ENCODE data around the gene SPATA13. TPM values are rescaled to one million over a fixed set of nuclear protein-coding genes. Genes with fewer than 3 reads are reported as not detected.
A peak's percentile ranks its signal among the peaks of the same experiment; 100 is the strongest.

SPATA13 gene
- total RNA-seq, 1 experiment from 2014 or later: 14.1 TPM

GRCh38 chr13:24356270-24356669 lies 195.8 kb downstream of the SPATA13 start:
- H3K36me3 Mint-ChIP-seq (ENCODE audit: insufficient read depth in 1 of 3, low read depth in 3 of 3): no peaks in the 10 kb centered on the region; a peak in 1 of 7 replicates
- no peaks in the 10 kb centered on the region for H3K9me3 Mint-ChIP-seq
- H3K27me3 Mint-ChIP-seq (ENCODE audit: low read depth): peaks cover 3% of the 10 kb centered on the region; the same call in 1 of the 2 replicates

More at GRCh38 chr13:24356270-24356669, 195.8 kb downstream of the SPATA13 start:
- peak overlapping the region; percentile 26 for H4K5ac ChIP-seq (ENCODE audit: insufficient read length, low read depth, low read length)
- H3K27ac ChIP-seq (ENCODE audit: insufficient read length, low read depth, low read length): no peak overlapping the region
- no peak overlapping the region for H3K23ac ChIP-seq (ENCODE audit: insufficient read length, low read depth, low read length)
- H3K9ac ChIP-seq (ENCODE audit: extremely low read depth, insufficient read length, low read length): no peak overlapping the region
- no peak overlapping the region for H2BK12ac ChIP-seq (ENCODE audit: insufficient read length, low read depth, low read length)
- H3K79me2 ChIP-seq (ENCODE audit: insufficient read depth, low read length): no peaks in the 10 kb centered on the region
- 100% methylated on average over 4 of the region's 7 CpGs for WGBS (ENCODE audit: extremely low coverage, insufficient read length, low lambda C conversion rate)
- H3K4me3 Mint-ChIP-seq: no peak overlapping the region
- H3K14ac ChIP-seq (ENCODE audit: insufficient read depth, low read length): no peak overlapping the region
- peaks cover 3% of the 10 kb centered on the region for H4K20me1 ChIP-seq (ENCODE audit: control insufficient read depth, insufficient read depth, insufficient read length)
- H3K4ac ChIP-seq (ENCODE audit: low read depth, low read length): no peak overlapping the region
- no peak overlapping the region for H3K27ac Mint-ChIP-seq
- H2BK20ac ChIP-seq (ENCODE audit: low read depth, low read length, poor library complexity, severe bottlenecking): no peak overlapping the region
- DNase-seq: no peak
- H3K4me1 ChIP-seq (ENCODE audit: insufficient read depth, low read length): no peaks in the 10 kb centered on the region
- H3K18ac ChIP-seq (ENCODE audit: insufficient read length, low read depth, low read length): peak overlapping the region; percentile 4
- no peak overlapping the region for H3K4me2 ChIP-seq (ENCODE audit: insufficient read depth, insufficient read length, low read length)
- no peak overlapping the region for H2AK5ac ChIP-seq (ENCODE audit: insufficient read length, low read length)
- H2BK5ac ChIP-seq (ENCODE audit: insufficient read length, low read length): no peak overlapping the region
- no peak overlapping the region for H3T11ph ChIP-seq (ENCODE audit: low read length)
- no peaks in the 10 kb centered on the region for H3K27me3 ChIP-seq (ENCODE audit: insufficient read depth, low read length)
- H3K56ac ChIP-seq (ENCODE audit: insufficient read length, low read depth, low read length): peak overlapping the region; percentile 5
- H2BK15ac ChIP-seq (ENCODE audit: low read depth, low read length): no peak overlapping the region
- H2BK120ac ChIP-seq (ENCODE audit: low read depth, low read length, poor library complexity, severe bottlenecking): no peak overlapping the region
- no peaks in the 10 kb centered on the region for H3K9me3 ChIP-seq (ENCODE audit: control insufficient read depth, low read depth, low read length)
- TF ChIP-seq CTCF (conservative IDR thresholded peaks at IDR 0.05): no peak
- H3K23me2 ChIP-seq (ENCODE audit: insufficient read length, low read depth, low read length, poor library complexity, severe bottlenecking): no peaks in the 10 kb centered on the region
- H3K4me1 Mint-ChIP-seq: no peaks in the 10 kb centered on the region
- H4K8ac ChIP-seq (replicated peaks; ENCODE audit: insufficient read length, low read depth, low read length): peak overlapping the region; percentile 51
- H3K79me1 ChIP-seq (ENCODE audit: insufficient read depth, low read depth, low read length, poor library complexity, severe bottlenecking): no peaks in the 10 kb centered on the region
- H4K91ac ChIP-seq (ENCODE audit: insufficient read length, low read depth, low read length): no peak overlapping the region
- no peak overlapping the region for H2AFZ ChIP-seq (ENCODE audit: low read length)

Small RNA genes lying within 50 kb of the gene (microRNA-seq; reads per million reads assigned to microRNA genes)
- 1.3 reads per million, percentile 7 among the genes with 10 or more reads in this experiment for gene MIR2276 (ENCODE audit: borderline microRNAs expressed)

Other genes with a start within 250 kb of the SPATA13 start
- not detected in 2 replicates for gene C1QTNF9, start 148.9 kb downstream of the SPATA13 start, total RNA-seq (2021)

Data from H9 (cell line).